ENCODE data around the gene ZNF354C.
A peak's percentile ranks its signal among the peaks of the same experiment; 100 is the strongest.

Gene ZNF354C

DNA sequence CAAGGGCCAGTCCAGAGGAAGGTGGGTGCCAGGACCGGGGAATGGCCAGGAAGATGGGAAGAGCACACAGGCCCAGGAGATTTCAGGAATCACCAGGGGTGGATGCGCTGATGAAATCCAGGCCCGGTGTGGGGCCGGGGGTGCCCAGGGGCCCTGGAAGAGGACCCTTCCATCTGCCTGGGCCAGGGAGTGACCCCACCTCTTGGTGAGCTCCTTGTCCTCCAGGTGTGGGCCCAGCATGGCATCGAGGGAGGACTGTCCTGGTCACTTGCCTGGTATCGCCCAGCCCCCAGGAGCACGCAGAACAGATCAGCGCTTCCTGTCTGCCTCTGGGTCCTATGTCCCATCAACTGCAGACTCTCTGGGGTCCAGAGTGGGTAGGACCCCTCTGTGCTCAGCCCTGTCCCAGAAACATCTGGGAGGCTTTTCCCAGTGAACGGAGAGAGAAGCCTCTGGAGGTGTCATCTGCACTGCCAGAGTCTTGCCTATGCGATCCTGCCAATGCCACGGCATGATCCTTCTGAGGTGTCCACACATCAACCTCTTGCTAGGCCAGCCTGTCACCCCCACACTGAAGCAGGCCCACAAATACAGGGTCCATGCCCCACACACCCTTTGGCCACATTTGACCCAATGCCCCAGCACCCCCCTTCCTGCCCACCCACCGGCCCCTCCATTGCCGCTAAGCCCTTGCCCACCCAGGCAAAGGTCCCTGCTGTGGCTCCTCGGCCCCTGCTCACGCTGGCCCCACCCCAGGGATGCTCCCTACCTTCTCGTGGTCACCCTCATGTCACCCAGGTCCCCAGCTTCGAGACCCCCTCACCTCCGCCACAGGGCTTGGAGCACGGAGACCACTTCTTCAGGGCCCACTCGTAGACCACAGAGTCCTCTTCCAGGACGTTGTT is 67.2 kb downstream of the ZNF354C start:
- no peak for DNase-seq (ENCODE audit: low spot score)

- DNase-seq (ENCODE audit: low spot score) = no peak
Observed at GRCh38 chr5:179128041-179128365, 67.8 kb downstream of the ZNF354C start.

DNA sequence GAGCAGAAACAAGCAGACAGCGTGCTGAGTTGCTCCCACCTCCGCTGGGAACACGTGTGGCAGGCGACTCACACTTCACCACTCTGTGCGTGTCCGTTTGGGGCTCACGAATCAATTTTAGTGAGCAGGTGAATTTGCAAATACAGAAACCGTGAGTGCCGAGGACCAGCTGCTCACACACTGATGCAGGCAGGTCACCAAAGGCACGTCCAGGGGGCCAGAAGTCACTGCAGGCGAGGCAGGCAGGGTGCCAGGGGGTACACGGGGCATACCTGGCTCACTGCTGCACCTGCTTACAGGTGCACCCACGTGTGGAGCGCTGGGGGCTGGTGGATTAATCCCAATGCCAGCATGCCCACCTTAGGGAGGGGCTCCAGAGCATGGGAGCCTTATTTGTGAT is 68.8 kb downstream of the ZNF354C start:
- DNase-seq (ENCODE audit: low spot score) = no peak

GRCh38 chr5:179129607-179130071 is 69.5 kb downstream of the ZNF354C start:
- DNase-seq (ENCODE audit: low spot score) = no peak

DNA sequence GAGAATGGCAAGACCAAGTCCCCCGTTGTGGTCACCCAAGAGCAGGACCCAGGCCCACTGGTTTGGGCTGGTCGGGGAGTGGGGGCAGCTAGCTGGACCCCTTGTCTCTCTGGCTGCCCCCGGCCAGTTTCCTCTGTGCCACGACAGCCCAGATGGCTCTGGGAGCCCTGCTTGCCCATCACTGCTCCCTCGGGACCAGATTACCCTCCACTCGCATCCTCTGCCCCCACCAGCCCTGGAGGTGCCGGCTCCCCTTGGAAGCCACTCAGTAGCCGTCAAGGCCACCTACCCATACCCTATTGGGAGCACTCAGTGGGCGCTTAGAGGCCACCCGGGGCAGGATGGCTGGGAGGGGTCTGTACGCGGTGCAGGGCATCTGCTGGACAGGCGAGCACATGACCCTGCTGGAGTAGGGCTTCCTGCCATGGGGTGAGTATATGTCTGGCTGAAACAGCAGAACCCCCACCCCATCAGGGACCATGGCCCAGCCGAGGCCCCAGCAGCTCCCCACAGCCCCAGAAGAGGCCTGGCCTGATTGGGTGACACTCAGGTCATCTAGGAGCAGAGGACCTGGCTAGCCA is 70.0 kb downstream of the ZNF354C start:
- DNase-seq (ENCODE audit: low spot score) = no peak

- DNase-seq (ENCODE audit: low spot score) = no peak
Observed at GRCh38 chr5:179131321-179131835, 71.2 kb downstream of the ZNF354C start.

DNA sequence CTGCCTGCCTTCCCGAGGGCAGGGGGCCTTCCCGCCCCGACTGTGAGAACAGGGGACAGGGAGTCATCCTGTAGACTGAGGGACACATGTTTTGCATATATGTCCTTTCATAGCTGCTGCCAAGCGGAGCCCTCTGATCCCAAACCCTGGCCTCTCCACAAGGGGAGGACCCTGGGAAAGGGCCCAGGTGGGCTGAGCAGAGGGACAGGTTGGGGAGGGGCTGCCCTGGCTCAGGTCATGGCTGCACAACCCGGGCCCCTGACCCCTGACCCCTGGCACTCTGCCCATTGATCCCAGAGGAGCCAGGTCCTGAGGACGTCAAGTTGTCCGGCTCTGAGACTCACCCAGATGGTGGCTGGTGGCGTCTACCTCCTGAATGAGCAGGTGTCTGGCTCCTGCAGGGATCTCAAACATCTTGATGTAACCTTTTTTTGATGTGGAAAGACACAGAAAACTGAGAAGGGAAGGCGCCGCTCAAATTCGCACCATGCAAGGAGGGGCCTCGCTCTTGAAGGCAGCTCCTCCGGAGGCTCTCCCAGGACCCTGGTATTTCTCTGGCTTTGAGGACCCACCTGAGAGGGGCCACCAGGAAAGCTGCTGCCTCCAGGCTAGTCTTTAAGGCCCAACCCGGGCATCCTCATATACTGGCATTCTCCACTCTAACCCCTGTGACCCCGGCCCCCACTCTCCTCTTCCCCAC is 71.9 kb downstream of the ZNF354C start:
- DNase-seq (ENCODE audit: low spot score) = no peak

DNA sequence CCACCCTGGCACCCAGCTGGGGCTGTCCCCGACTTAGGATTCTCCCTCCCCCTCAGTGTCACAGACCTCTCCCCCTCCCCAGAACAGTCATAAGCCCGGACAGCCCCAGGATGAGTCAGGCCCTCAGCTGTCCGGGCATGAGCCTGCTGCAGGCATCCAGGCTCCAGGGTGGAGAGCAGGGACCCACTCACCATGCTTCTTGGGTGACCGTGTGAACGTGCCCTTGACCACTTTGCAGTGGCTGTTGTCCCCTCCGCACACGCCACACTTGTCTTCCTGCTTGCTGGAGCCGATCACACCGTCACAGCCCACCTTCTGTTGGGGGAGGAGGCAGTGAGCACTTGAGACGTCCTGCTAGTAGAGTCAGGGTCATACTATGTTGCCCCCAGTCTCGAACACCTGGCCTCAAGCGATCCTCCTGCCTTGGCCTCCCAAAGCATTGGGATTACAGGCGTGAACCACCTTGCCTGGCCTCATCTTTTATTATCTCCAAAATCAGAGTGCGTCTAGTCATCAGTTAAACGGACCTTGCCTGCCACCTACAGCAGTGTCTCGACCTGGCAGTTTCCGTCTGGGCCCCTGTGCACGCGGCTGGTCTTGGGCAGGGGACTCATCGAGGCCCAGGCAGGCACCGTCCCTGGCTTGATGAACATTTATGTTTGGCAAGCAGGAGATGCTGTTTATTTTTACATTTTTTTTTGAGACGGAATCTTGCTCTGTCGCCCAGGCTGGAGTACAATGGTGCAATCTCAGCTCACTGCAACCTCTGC is 72.6 kb downstream of the ZNF354C start:
- peak; percentile 31 for DNase-seq (ENCODE audit: low spot score)
